Measurements from ENCODE around the gene VSTM4.

VSTM4 gene, protein sequence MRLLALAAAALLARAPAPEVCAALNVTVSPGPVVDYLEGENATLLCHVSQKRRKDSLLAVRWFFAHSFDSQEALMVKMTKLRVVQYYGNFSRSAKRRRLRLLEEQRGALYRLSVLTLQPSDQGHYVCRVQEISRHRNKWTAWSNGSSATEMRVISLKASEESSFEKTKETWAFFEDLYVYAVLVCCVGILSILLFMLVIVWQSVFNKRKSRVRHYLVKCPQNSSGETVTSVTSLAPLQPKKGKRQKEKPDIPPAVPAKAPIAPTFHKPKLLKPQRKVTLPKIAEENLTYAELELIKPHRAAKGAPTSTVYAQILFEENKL

DNA sequence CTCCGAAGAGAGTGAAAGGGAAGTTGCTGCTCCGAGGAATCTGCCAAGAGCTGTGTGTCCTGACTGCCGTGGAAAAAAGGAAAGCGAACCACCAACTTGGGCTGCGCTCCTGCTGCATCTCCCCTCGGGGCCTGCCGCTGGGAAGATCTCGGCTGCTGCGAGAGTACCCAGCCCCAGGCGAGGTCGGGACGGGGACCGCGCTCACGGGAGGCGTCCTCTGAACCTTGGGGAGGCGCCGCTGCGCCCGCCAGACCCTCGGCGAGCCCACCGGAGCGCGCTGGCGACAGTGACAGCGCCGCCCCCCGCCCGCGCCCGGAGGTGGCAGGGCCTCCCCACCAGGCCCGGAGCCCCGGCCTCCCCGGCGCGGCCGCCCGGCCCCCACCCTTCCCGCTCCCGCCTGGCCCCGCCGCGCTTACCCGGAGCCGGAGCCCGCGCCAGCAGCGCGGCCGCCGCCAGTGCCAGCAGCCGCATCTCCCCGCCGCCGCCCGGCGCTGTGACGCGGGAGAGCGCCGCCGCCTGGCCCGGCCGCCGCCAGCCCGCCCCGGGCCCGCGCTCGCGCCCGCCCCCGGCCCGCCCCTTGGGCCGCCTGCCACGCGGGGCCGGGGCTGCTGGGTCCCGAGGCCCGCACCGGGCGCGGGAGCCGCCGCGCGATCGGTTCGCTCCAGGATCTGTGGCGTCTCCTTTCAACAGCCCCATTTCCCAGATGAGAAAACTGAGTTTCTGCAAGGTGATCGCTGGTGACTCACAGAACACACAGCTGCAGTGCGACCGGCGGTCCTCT lies at the start of gene VSTM4:
Gene VSTM4, minus strand, starts transcription at position 508 of the 781 bp plus-strand sequence. Its CDS starts 37 bp downstream, at position 471.
- Mint-ChIP-seq H3K27me3 (peaks cover 36% of the 10 kb centered on the region), H3K4me3 (peak within 1 kb of the TSS; percentile 22 to 35), H3K27ac (peak within 1 kb of the TSS in 1 of 2 donors; percentile 8)

DNA sequence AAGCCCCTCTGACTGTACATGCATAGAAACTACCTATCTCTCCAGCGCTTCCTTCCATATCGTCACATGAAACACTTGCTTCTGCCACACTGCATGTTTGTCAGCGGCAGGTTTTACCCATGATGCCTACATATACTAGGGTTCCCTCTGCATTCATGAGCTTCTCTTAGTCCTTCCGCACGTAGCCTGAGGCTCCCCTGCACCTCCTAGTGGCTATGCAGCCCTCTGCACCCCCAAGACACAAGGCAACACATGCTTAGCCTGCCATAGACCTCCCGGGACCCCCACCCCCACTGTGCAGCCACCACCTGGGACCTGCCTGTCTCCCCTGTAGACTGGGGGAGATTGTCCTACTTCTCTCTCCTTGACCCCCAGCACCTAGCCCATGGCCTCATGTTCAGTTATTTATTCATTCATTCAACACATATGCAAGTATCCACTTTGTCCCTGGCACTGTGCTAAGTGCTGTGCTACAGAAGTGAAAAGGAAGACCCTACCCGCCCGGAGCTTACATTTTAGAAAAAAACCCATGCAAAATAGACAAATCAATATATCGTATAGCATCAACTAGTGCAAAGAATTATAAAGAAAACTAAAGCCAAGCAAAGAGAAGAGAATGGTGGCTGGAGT lies 49.4 kb upstream of the VSTM4 start:
- Mint-ChIP-seq H3K27me3 (peaks cover 22% of the 10 kb centered on the region), H3K4me1 (peaks cover 8% of the 10 kb centered on the region), H3K4me3 (no peak overlapping the region), H3K9me3 (no peaks in the 10 kb centered on the region), H3K27ac (peak overlapping the region in 1 of 2 donors; percentile 7)
- peak; percentile 78 for ATAC-seq
- DNase-seq: peak; percentile 32 to 54

More for the DNA sequence above, at the start of gene VSTM4:
- peaks cover 7% of the 10 kb centered on the region for H3K4me1 Mint-ChIP-seq
- ATAC-seq (peak; percentile 35), DNase-seq (no peak)
- no peaks in the 10 kb centered on the region for H3K9me3 Mint-ChIP-seq

DNA sequence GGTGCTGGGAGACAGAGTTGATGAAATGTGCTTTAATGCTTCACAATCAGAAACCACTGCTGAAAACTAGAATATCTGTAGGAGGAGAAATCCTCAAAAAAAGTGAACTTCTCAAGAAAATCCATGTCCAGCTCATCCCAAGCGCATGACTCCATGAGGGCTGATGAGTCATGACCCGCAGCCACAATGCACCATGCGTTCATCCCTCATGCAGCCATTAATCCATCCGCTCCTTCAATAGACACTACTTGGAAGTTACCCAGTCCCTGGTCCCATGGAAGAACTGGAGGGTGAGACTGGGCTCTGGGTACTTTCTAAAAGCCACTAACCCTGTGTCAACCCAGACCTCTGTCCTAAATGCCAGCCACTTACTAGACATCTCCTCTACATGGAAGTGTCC lies 48.4 kb upstream of the VSTM4 start:
- ATAC-seq: no peak
- H3K27me3 Mint-ChIP-seq: peaks cover 22% of the 10 kb centered on the region
- H3K9me3 Mint-ChIP-seq: no peaks in the 10 kb centered on the region
- H3K4me3 Mint-ChIP-seq: no peak overlapping the region
- peaks cover 8% of the 10 kb centered on the region for H3K4me1 Mint-ChIP-seq
- no peak for DNase-seq
- no peak overlapping the region for H3K27ac Mint-ChIP-seq

DNA sequence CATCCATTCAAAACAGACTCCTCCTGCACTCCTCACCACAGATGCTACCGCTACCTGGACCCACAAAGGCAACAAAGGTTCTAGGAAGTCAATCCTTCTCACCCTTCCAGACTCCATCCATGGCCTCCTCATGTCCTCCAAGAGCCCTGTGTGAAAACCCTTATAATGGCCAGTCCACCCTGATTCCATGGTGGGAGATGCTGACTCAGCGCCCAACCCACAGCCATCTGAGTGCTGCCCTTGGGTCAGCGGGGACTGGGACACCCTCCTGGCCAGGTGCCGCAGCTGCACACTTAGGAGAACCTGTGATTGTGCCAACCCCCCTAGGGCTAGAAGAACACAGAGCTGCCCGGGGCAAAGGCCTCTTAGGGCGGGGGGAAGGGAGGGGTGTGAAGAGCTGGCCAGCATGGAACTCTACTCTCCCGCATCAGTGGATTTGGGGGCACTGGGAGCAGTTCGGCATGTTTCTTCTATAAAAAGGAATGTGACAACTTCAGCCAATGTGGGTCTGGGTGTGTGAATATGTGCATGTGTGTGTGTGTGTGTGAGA lies 47.5 kb upstream of the VSTM4 start:
- no peak for DNase-seq
- peaks cover 8% of the 10 kb centered on the region for H3K4me1 Mint-ChIP-seq
- H3K4me3 Mint-ChIP-seq: no peak overlapping the region
- peaks cover 22% of the 10 kb centered on the region for H3K27me3 Mint-ChIP-seq
- no peaks in the 10 kb centered on the region for H3K9me3 Mint-ChIP-seq
- H3K27ac Mint-ChIP-seq: peak overlapping the region in 1 of 2 donors; percentile 86
- ATAC-seq: no peak

DNA sequence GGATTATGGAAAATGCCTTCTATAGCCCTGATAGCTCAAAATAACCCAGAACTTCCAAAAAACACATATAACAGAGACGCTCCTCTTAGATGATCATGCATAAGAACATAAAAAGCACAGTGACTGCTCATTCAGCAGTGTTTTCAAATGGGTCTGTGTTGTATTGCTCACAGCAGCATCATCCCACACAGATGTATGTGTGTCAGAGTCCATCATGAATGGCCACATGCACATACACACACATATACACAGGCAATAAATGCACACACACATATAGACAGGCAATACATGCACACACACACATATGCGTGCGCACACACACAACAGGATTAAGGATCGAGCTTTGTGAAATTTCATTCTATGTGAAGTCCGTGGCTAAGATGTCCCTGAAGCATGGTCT lies 46.7 kb upstream of the VSTM4 start:
- Mint-ChIP-seq H3K4me3 (no peak overlapping the region), H3K27ac (no peak overlapping the region), H3K9me3 (no peaks in the 10 kb centered on the region), H3K27me3 (peaks cover 27% of the 10 kb centered on the region), H3K4me1 (peaks cover 10% of the 10 kb centered on the region)
- ATAC-seq: no peak
- DNase-seq: no peak

DNA sequence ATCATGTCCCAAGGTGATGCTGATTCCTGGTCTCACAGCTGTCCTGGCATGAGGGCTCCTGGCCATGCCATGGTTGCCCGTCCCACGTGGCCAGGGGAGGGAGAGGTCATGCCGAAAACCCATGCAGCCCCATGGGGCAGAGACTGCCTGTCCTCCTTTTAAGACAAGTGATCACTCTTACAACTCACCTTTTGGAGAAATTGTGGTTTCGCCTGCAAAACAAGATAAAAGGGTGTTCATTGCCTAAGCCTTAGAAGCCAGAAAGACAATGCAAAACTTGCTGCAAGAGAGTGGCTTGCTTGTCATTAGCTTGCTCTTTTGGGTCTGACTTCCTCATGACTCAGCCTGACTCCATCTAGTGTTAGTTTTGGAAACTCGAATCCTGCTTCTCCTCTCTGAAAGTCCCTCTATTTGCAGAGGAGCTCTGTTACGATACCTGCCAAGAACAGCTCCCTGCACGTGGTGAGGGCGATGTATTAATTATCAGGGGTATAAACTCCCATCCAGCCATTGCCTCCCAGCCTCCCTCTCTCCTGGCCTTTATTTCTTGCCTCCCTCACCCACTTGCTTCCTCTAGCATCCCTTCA lies 46.2 kb upstream of the VSTM4 start:
- Mint-ChIP-seq H3K27ac (no peak overlapping the region), H3K9me3 (no peaks in the 10 kb centered on the region), H3K27me3 (peaks cover 33% of the 10 kb centered on the region), H3K4me3 (no peak overlapping the region), H3K4me1 (peaks cover 16% of the 10 kb centered on the region)
- ATAC-seq (no peak), DNase-seq (no peak)

DNA sequence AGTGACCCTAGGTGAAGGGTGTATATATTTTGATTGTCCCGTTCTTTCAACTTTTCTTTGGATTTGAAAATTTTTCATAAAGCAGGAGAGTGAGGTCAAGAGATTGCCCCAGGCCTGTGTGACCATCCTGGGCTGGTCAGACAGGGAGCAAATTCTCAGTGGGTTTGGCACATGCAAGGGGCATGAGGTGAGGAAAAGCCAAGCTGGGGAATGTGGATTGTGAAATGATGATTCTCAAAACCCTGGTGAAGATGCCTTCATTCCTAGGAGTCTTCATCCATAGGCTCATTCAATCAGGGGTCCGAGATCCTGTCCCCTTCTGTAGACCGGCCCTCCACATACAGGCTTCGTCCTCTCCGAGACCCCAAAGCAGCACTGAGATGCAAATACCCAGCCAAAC lies 45.5 kb upstream of the VSTM4 start:
- peaks cover 17% of the 10 kb centered on the region for H3K4me1 Mint-ChIP-seq
- DNase-seq: no peak
- H3K4me3 Mint-ChIP-seq: no peak overlapping the region
- H3K27ac Mint-ChIP-seq: no peak overlapping the region
- H3K9me3 Mint-ChIP-seq: no peaks in the 10 kb centered on the region
- H3K27me3 Mint-ChIP-seq: peaks cover 40% of the 10 kb centered on the region
- ATAC-seq: no peak

DNA sequence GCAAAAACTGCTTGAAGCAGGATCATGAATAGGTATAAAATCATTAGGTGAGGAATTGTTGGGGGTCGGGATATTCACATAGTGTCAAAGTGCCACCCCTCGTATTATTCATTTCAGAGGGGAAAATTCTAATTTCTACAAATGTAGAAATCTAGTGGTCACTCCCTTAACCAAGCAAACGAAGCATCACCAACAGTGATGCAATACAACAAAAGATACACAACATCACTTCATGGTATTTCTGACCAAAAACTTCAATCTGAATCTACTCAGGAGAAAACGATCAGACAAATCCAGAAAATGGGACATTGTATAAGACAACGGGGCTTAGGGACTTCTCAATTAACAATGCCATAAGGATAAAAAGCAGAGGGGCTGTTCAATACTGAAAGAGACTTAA lies 44.8 kb upstream of the VSTM4 start:
- DNase-seq (no peak), ATAC-seq (no peak)
- H3K27me3 Mint-ChIP-seq: peaks cover 40% of the 10 kb centered on the region
- H3K27ac Mint-ChIP-seq: no peak overlapping the region
- peaks cover 17% of the 10 kb centered on the region for H3K4me1 Mint-ChIP-seq
- H3K9me3 Mint-ChIP-seq: no peaks in the 10 kb centered on the region
- no peak overlapping the region for H3K4me3 Mint-ChIP-seq

DNA sequence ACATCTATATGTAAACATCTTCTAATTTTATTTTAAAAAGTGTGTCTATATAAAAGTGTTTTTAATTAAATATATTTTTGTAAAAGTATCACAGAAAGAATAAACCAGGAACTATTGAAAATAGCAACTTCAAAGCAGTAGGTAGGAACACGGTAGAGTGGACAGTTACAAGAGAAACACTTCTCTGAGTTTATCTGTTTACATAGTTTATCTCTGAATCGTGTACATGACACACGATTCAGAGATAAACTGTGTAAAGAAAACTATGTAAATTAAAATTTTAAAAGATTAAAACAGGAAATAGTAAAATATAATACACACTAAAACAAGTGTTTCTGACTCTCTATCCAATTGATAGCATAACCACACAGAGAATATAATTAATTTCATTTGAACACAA lies 43.6 kb upstream of the VSTM4 start:
- Mint-ChIP-seq H3K27ac (no peak overlapping the region), H3K4me3 (no peak overlapping the region), H3K4me1 (peaks cover 9% of the 10 kb centered on the region), H3K27me3 (peaks cover 29% of the 10 kb centered on the region), H3K9me3 (no peaks in the 10 kb centered on the region)
- no peak for ATAC-seq
- DNase-seq: no peak

DNA sequence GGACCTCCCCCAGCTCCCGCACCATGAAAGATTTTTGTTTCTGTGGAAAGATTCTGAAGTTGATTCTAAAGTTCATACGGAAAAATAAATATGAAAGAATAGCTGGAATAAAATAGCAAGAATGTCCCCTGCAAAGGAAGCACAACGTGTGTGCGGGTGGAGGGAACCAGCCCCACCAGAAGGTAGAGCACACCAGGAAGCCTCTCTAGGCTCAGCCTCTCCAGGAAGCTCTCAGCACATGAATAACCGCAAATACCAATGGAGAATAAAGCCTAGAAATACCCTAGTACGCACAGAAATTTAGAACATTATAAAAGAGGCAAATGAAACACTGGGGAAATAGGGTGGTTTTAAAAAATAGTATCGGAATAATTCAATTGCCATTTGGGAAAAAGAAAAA lies 43.1 kb upstream of the VSTM4 start:
- Mint-ChIP-seq H3K9me3 (no peaks in the 10 kb centered on the region), H3K4me1 (peaks cover 9% of the 10 kb centered on the region), H3K27me3 (peaks cover 30% of the 10 kb centered on the region), H3K4me3 (no peak overlapping the region), H3K27ac (no peak overlapping the region)
- DNase-seq (no peak), ATAC-seq (no peak)

DNA sequence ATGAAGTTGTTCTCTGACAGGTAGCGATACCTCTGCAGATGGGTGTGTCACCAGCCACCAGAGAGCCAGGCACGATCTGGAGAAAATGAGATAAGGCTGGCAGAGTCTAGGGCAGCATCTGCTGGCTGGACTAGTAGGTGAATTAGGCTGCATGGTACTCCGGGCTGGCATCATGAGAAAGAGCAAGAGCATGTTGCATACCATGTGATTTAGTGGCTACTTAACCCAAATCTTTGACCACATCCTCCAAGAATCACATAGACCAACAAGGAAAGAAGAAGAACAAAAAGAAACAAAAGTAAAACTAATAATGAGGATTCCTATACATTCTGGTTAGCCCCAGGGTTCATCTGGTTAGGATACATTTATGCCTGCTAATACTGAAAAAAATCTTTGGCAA lies 41.9 kb upstream of the VSTM4 start:
- peak overlapping the region in 1 of 2 donors; percentile 4 for H3K27ac Mint-ChIP-seq
- H3K4me1 Mint-ChIP-seq: peaks cover 9% of the 10 kb centered on the region
- H3K4me3 Mint-ChIP-seq: no peak overlapping the region
- DNase-seq (no peak), ATAC-seq (peak; percentile 52)
- no peaks in the 10 kb centered on the region for H3K9me3 Mint-ChIP-seq
- peaks cover 38% of the 10 kb centered on the region for H3K27me3 Mint-ChIP-seq

DNA sequence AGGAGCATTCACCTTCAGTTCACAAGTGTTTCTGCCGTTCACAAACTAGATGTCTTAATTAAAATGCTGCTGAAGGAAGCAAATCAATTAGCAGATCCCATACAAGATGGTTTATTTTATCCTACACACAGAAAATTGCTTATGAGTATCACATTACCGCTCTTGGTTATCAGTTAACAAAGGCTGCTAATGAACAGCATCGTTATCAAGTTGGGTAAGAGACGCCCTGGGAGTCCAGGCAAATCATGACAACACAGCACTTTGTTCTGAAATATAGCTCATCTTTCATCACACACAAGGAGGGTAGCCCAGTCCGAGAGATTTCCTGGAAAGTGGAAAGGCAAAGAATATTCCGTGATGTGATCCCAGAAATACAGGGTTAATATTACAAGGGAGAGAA lies 39.3 kb upstream of the VSTM4 start:
- peaks cover 39% of the 10 kb centered on the region for H3K27me3 Mint-ChIP-seq

DNA sequence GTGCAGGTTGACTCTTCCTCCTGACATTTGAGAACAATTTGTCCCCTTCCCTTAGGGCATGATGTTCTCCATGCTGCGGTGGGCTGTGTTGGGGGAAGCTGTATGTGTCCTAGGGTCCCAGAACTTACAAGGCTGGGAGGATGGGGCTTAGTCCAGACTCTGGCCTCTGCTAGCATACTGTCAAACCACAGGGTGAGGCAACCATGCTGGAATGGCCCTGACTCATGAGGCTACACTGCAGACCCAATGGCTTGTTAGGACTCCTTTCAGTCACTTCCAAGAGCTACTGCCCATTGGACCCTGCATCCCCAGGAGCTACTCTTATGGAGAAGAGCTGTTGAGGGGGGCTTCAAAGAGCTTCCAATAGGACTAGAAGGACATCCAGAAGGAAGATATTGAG lies 38.6 kb upstream of the VSTM4 start:
- ATAC-seq: no peak
- Mint-ChIP-seq H3K4me1 (peaks cover 9% of the 10 kb centered on the region), H3K9me3 (no peaks in the 10 kb centered on the region), H3K27ac (peak overlapping the region in 1 of 2 donors; percentile 20), H3K4me3 (no peak overlapping the region), H3K27me3 (peaks cover 41% of the 10 kb centered on the region)
- no peak for DNase-seq

More for the DNA sequence above, 39.3 kb upstream of the VSTM4 start:
- H3K9me3 Mint-ChIP-seq: no peaks in the 10 kb centered on the region
- H3K4me1 Mint-ChIP-seq: peaks cover 9% of the 10 kb centered on the region
- H3K4me3 Mint-ChIP-seq: no peak overlapping the region
- H3K27ac Mint-ChIP-seq: no peak overlapping the region
- no peak for DNase-seq
- ATAC-seq: no peak

DNA sequence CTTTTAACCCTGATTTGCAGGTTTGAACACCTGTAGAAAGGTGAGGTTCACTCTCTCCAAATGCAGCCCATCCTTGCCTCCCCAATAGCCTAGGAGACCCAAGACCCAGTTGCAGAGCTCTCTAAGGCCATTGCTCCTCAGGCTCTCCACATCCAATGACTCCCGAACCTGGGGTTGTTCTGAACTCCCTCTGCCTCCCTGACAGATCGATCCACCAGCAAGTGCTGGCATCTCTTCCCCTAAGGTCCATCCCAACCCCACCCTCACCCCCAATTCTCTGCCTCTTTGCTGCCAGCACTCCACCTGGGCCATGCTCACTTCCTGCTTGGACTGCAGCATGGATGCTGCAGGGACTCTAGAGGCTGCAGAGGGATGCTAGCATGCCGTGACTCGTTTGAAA lies 37.8 kb upstream of the VSTM4 start:
- Mint-ChIP-seq H3K27ac (no peak overlapping the region), H3K4me3 (no peak overlapping the region), H3K4me1 (peaks cover 9% of the 10 kb centered on the region), H3K9me3 (peaks cover 4 to 5% of the 10 kb centered on the region in 2 donors), H3K27me3 (peaks cover 41% of the 10 kb centered on the region)
- ATAC-seq (no peak), DNase-seq (no peak)

DNA sequence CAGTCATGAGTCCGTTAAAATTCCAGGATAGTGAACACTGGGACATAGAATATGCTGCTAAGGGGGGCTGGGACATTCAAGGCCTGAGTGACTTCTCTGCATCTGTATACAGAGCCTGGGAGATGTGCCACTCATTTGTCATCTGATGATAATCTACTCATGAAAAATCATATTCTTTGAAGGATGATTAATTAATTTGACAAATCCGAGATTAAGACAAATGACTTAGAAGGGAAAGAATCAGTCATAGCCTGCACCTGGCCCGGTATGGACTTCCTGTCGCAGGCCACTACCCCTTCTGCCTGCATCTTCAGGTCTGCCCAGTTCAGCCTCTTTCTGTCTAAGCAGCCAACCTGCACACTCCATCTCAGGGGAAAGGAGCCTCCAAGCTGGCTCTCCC lies 37.3 kb upstream of the VSTM4 start:
- DNase-seq: no peak

More for the DNA sequence above, 37.3 kb upstream of the VSTM4 start:
- Mint-ChIP-seq H3K9me3 (peaks cover 6 to 10% of the 10 kb centered on the region in 2 donors), H3K4me1 (peaks cover 9% of the 10 kb centered on the region), H3K27ac (no peak overlapping the region), H3K27me3 (peaks cover 41% of the 10 kb centered on the region), H3K4me3 (no peak overlapping the region)
- ATAC-seq: no peak
